GM13976 (cell line): Measurements from ENCODE around the gene HSPA1L.

Experiments
- DNase-seq: peaks from one replicate; pipeline ENCODE4 v3.0.0; 2012; ENCODE audit warnings: low spot score
- CTCF ChIP-seq: IDR thresholded peaks from 2 replicates; pipeline ENCODE4 v1.5.1; 2012; ENCODE audit warnings: borderline replicate concordance, mild to moderate bottlenecking; ENCODE audit not compliant: insufficient read depth; ENCODE audit errors: extremely low read depth, missing control alignments, control extremely low read depth
- in situ Hi-C: fragments of 300-500 bp; cut with MboI; formaldehyde crosslinking; loops from one replicate; pipeline ENCODE4 v1.12.0; 2022; ENCODE audit warnings: low sequenced_read_pairs, mixed read lengths, inconsistent platforms; ENCODE audit not compliant: unreplicated experiment

HSPA1L gene

GRCh38 chr6:31762878-31763618, 52.0 kb downstream of the HSPA1L start:
- no peak for DNase-seq
- in situ Hi-C loops, result no loop called here
- TF ChIP-seq CTCF, result no peak

DNA sequence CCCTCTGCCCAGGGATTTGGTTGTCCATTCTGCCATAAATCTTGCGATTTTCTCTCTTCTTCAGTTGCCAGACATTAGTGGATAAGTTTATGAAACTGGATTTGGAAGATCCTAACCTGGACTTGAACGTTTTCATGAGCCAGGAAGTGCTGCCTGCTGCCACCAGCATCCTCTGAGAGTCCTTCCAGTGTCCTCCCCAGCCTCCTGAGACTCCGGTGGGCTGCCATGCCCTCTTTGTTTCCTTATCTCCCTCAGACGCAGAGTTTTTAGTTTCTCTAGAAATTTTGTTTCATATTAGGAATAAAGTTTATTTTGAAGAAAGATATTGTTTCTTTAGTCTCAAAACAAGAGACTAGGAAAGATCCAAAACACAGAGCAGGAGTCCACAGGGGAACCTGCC, 52.7 kb downstream of the HSPA1L start, which contains the start of gene SAPCD1:
Gene SAPCD1, plus strand, starts transcription at position 301 of the 400 bp plus-strand sequence. CDS start 399 bp downstream, outside the sequence.
- no peak for DNase-seq
- TF ChIP-seq CTCF, result no peak
- in situ Hi-C loops, result no loop called here

GRCh38 chr6:31761343-31761742, 53.7 kb downstream of the HSPA1L start:
- in situ Hi-C loops, result no loop called here
- no peak for TF ChIP-seq CTCF
- DNase-seq, result no peak

DNA sequence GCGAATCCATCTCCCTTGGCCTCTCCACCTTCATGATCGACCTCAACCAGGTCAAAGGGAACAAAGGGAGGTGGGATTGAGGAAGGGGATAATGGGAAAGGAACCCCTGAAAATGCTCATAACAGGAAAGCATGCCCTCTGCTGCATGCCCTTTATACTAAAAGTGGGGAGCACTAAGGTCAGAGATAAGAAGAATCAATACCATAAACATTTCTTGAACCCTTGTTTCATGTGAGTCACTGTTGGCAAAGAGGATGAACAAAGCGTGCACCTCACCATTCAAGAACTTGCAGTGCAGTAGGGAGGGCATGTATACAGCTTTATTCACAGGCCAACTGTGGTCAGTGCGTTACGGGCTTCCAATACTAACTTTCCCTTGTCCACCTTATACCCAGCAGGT, 54.3 kb downstream of the HSPA1L start:
- in situ Hi-C loops, result no loop called here
- DNase-seq, result no peak
- no peak for TF ChIP-seq CTCF
